GM20431 (cell line): Measurements from ENCODE around the gene CEP135.

ENCODE experiments used
- in situ Hi-C: fragments of 300-500 bp; cut with MseI, MboI; formaldehyde crosslinking; loops from one replicate; pipeline ENCODE4 v1.15.0; 2020; ENCODE audit warnings: low sequenced_read_pairs; ENCODE audit not compliant: unreplicated experiment

CEP135 gene

GRCh38 chr4:56007154-56007553 is 58.4 kb downstream of the CEP135 start:
- in situ Hi-C loops = no loop called here

- in situ Hi-C loops = no loop called here
These were observed 59.5 kb downstream of the CEP135 start for GRCh38 chr4:56008206-56008605.

GRCh38 chr4:56026596-56026995 is 77.9 kb downstream of the CEP135 start:
- in situ Hi-C loops = no loop called here

GRCh38 chr4:56028165-56028564 is 79.4 kb downstream of the CEP135 start:
- in situ Hi-C loops = no loop called here

- in situ Hi-C loops = no loop called here
These were observed 89.9 kb downstream of the CEP135 start for GRCh38 chr4:56038487-56039162.

GRCh38 chr4:56040842-56041241 is 92.1 kb downstream of the CEP135 start:
- in situ Hi-C loops = no loop called here

GRCh38 chr4:56042225-56042624 is 93.5 kb downstream of the CEP135 start:
- in situ Hi-C loops = no loop called here

GRCh38 chr4:56048383-56048701 is 99.6 kb downstream of the CEP135 start:
- in situ Hi-C loops = no loop called here

- in situ Hi-C loops = no loop called here
These were observed 100.1 kb downstream of the CEP135 start for GRCh38 chr4:56048702-56049431.

- in situ Hi-C loops = no loop called here
These were observed 101.9 kb downstream of the CEP135 start for GRCh38 chr4:56050625-56051024.

GRCh38 chr4:56051029-56051709 is 102.4 kb downstream of the CEP135 start:
- in situ Hi-C loops = no loop called here

- in situ Hi-C loops = no loop called here
These were observed 102.9 kb downstream of the CEP135 start for GRCh38 chr4:56051710-56052075.

GRCh38 chr4:56052481-56052880 is 103.7 kb downstream of the CEP135 start:
- in situ Hi-C loops = no loop called here

GRCh38 chr4:56052966-56053365 is 104.2 kb downstream of the CEP135 start:
- in situ Hi-C loops = no loop called here

- in situ Hi-C loops = no loop called here
These were observed 106.6 kb downstream of the CEP135 start for GRCh38 chr4:56055027-56055977.

GRCh38 chr4:56055991-56056390 is 107.2 kb downstream of the CEP135 start:
- in situ Hi-C loops = no loop called here

GRCh38 chr4:56058555-56058954 is 109.8 kb downstream of the CEP135 start:
- in situ Hi-C loops = no loop called here

- in situ Hi-C loops = no loop called here
These were observed 111.3 kb downstream of the CEP135 start for GRCh38 chr4:56060036-56060435.

GRCh38 chr4:56062106-56062505 is 113.4 kb downstream of the CEP135 start:
- in situ Hi-C loops = no loop called here

- in situ Hi-C loops = no loop called here
These were observed 113.9 kb downstream of the CEP135 start for GRCh38 chr4:56062526-56063145.
